A549 (cell line): ENCODE data around the gene CHFR. TPM values are rescaled to one million over a fixed set of nuclear protein-coding genes. Genes with fewer than 3 reads are reported as not detected.

Experiments used
- ATAC-seq, 2 experiments: fragments of 200-7000 bp in 1 of 2; fragments of >200 bp in 1 of 2; cut with Nextera tagmentation in 1 of 2; cut with Tn5 transposase in 1 of 2; 3 replicates each; pipeline versions ENCODE4 v1.8.0 to v1.9.1; 2018 to 2020; ENCODE audit warnings: mild to moderate bottlenecking in 1 of 2, moderate library complexity in 1 of 2
- CTCF ChIA-PET: fragments of 300-600 bp; sonication (Branson Sonifier 250); formaldehyde crosslinking; extraction: SDS; loops from one replicate; lab custom pipeline; 2021; ENCODE audit warnings: antibody characterized with exemption, inconsistent platforms; lab: Yijun Ruan, JAX
- POLR2A ChIA-PET: fragments of 350-600 bp; formaldehyde crosslinking; extraction: SDS; loops from one replicate; lab custom pipeline; 2021; ENCODE audit warnings: antibody characterized with exemption, inconsistent platforms; lab: Yijun Ruan, JAX
- DNase-seq, 2 experiments: peaks; one replicate each; pipeline versions ENCODE4 v3.0.0 to v3.0.0-alpha.2; 2011 to 2016; ENCODE audit warnings: low read depth in 1 of 2, low spot score in 1 of 2
- FAIRE-seq: peaks from 2 replicates; lab custom pipeline; 2011; peaks lifted over from hg19 to GRCh38; lab: Jason Lieb, UNC
- H3K27ac ChIP-seq, 2 experiments: fragments of >200 bp; sonication (Bioruptor Twin); formaldehyde crosslinking; 3 replicates each; pipeline ENCODE4 v1.5.1; 2016 to 2017
- H3K4me1 ChIP-seq: fragments of >200 bp; sonication (Bioruptor Twin); formaldehyde crosslinking; 3 replicates; pipeline ENCODE4 v1.6.1; 2016
- H3K4me2 ChIP-seq: fragments of >200 bp; sonication (Bioruptor Twin); formaldehyde crosslinking; 3 replicates; pipeline ENCODE4 v1.6.1; 2016
- H3K4me3 ChIP-seq: fragments of >200 bp; sonication (Bioruptor Twin); formaldehyde crosslinking; 3 replicates; pipeline ENCODE4 v1.5.1; 2016
- H3K9me3 ChIP-seq: fragments of >200 bp; sonication (Bioruptor Twin); formaldehyde crosslinking; 3 replicates; pipeline ENCODE4 v1.6.1; 2016
- CBX2 ChIP-seq: fragments of 200-600 bp; sonication (generic); IDR thresholded peaks from 2 replicates; pipeline ENCODE4 v1.6.1; 2016; ENCODE audit warnings: low read depth, mild to moderate bottlenecking, borderline replicate concordance
- CEBPB ChIP-seq, 2 experiments: fragments of >200 bp in 1 of 2; sonication (Bioruptor Twin) in 1 of 2; formaldehyde crosslinking in 1 of 2; IDR thresholded peaks; 2 replicates each; pipeline ENCODE4 v1.6.1; 2012 to 2016
- GATA3 ChIP-seq: IDR thresholded peaks from 2 replicates; pipeline ENCODE4 v1.6.1; 2012; ENCODE audit warnings: borderline replicate concordance
- HOXA7 ChIP-seq: fragments of 250-450 bp; sonication (Bioruptor Pico); IDR thresholded peaks from 2 replicates; pipeline ENCODE4 v1.5.0; 2020; ENCODE audit warnings: mild to moderate bottlenecking, moderate library complexity
- HOXB13 ChIP-seq: fragments of 250-450 bp; sonication (Bioruptor Pico); IDR thresholded peaks from 2 replicates; pipeline ENCODE4 v1.5.0; 2020; ENCODE audit warnings: low read depth, mild to moderate bottlenecking, moderate library complexity
- HOXB5 ChIP-seq: fragments of 250-450 bp; sonication (Bioruptor Pico); IDR thresholded peaks from 2 replicates; pipeline ENCODE4 v1.5.0; 2020; ENCODE audit warnings: mild to moderate bottlenecking, moderate library complexity
- JUN ChIP-seq, 2 experiments: fragments of >200 bp; sonication (Bioruptor Twin); formaldehyde crosslinking; IDR thresholded peaks; 2 replicates in 1 of 2; 3 replicates in 1 of 2; pipeline ENCODE4 v1.6.1; 2016 to 2017
- JUNB ChIP-seq: fragments of >200 bp; sonication (Bioruptor Twin); formaldehyde crosslinking; IDR thresholded peaks from 2 replicates; pipeline ENCODE4 v1.6.1; 2016
- MAZ ChIP-seq: fragments of 150-350 bp; IDR thresholded peaks from 2 replicates; pipeline ENCODE4 v1.6.1; 2014; ENCODE audit warnings: antibody characterized with exemption, low read depth, low read length, borderline replicate concordance
- NPAS2 ChIP-seq: fragments of 250-450 bp; sonication (Bioruptor Pico); IDR thresholded peaks from 2 replicates; pipeline ENCODE4 v1.8.0; 2022; ENCODE audit warnings: mild to moderate bottlenecking, moderate library complexity, borderline replicate concordance
- PHF8 ChIP-seq: fragments of 200-600 bp; sonication (generic); IDR thresholded peaks from 2 replicates; pipeline ENCODE4 v1.6.1; 2016; ENCODE audit warnings: low read depth, mild to moderate bottlenecking, antibody characterized with exemption, moderate library complexity, borderline replicate concordance
- POLR2A ChIP-seq: IDR thresholded peaks from 2 replicates; pipeline ENCODE4 v1.6.1; 2012; ENCODE audit warnings: mild to moderate bottlenecking, low read length
- RAD21 ChIP-seq, 2 experiments: fragments of >200 bp in 1 of 2; sonication (Bioruptor Twin) in 1 of 2; formaldehyde crosslinking in 1 of 2; IDR thresholded peaks in 1 of 2; conservative IDR thresholded peaks in 1 of 2; 2 replicates in 1 of 2; 3 replicates in 1 of 2; pipeline ENCODE4 v1.6.1; 2012 to 2018; ENCODE audit warnings: inconsistent platforms in 1 of 2
- SREBF2 ChIP-seq: fragments of 450-650 bp; IDR thresholded peaks from 2 replicates; pipeline ENCODE4 v1.6.1; 2014; ENCODE audit warnings: mild to moderate bottlenecking, moderate library complexity
- TP53 ChIP-seq: fragments of 250-450 bp; sonication (Bioruptor Pico); IDR thresholded peaks from 2 replicates; pipeline ENCODE4 v1.5.0; 2021; ENCODE audit warnings: mild to moderate bottlenecking, moderate library complexity
- ZFP36 ChIP-seq: fragments of 450-650 bp; IDR thresholded peaks from 2 replicates; pipeline ENCODE4 v1.6.1; 2014; ENCODE audit warnings: borderline replicate concordance; ENCODE audit not compliant: partially characterized antibody
- ZNF302 ChIP-seq: fragments of 250-450 bp; sonication (Bioruptor Pico); IDR thresholded peaks from 2 replicates; pipeline ENCODE4 v1.9.0; 2021; ENCODE audit warnings: inconsistent platforms, mild to moderate bottlenecking, moderate library complexity
- WGBS: methylation state at CpG from one replicate; pipeline ENCODE4 v1.1.6; 2017; ENCODE audit errors: missing lambda C conversion rate; 5-methylcytosine and 5-hydroxymethylcytosine counted together
- polyA plus RNA-seq, 4 experiments: library from polyadenylated mRNA; depleted of rRNA in 3 of 4; stranded (reverse); fragments of >200 nt; fragmentation: RNase III in 1 of 4; extraction: RNeasy Plus Mini Kit Qiagen cat#74134 plus additional on column Dnase treatment in 1 of 4; gene quantifications; 2 replicates in 3 of 4; 3 replicates in 1 of 4; pipeline ENCODE4 v1.2.3, GENCODE V29; 2011 to 2017
- TF ChIP-seq, protein P1 (sequence below): fragments of 200-600 bp; sonication (generic); IDR thresholded peaks from 2 replicates; pipeline ENCODE4 v1.6.1; 2016; ENCODE audit warnings: antibody characterized with exemption, mild to moderate bottlenecking, moderate library complexity
- TF ChIP-seq, protein P2 (sequence below): fragments of >200 bp; sonication (Bioruptor Twin); formaldehyde crosslinking; IDR thresholded peaks from 3 replicates; pipeline ENCODE4 v1.5.1; 2016

The CHFR gene
- polyA plus RNA-seq, 2 of the 4 experiments (the other 2 are of a cell fraction) = 20.9 to 38.8 TPM

DNA sequence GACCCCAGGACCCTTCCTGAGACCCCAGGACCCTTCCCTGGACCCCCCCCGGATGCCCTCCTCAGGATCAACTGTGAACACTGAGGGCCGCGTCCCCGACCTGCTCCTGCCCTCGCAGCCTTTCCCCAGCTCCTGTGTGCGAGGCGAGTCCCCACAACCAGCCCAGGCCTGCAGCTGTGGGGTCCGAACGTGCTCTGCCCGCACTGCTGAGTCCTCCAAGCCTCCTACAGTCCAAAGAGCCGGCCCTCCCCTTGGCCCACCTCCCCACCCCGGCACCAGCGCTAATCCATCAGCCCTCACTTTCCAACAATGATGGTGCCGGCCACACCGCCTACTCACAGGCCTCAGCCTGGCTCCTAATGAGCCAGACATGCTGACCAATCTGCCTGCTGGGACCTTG, 99.5 kb downstream of the CHFR start:
- 87% methylated on average over 15 of the region's 15 CpGs for WGBS
- ATAC-seq (no peak; a peak in 2 of 6 replicates), FAIRE-seq (no peak), DNase-seq (no peak)
- Histone ChIP-seq H3K9me3 (no peaks in the 10 kb centered on the region), H3K4me1 (no peaks in the 10 kb centered on the region), H3K27ac (no peak overlapping the region), H3K4me2 (no peak overlapping the region), H3K4me3 (no peak overlapping the region)
- POLR2A ChIA-PET = no interaction called here
- CTCF ChIA-PET = interaction anchor here (1.6 kb wide), 1 partner anchor 10 kb away, joined by 3 read pairs; no protein-coding TSS in a partner anchor
- TF ChIP-seq HOXB5 (CRISPR knock-in tag) (no peak), NPAS2 (CRISPR knock-in tag) (no peak), SREBF2 (no peak), CEBPB (IDR thresholded peaks at IDR 0.05) (no peak), TP53 (CRISPR knock-in tag) (no peak), CBX2 (no peak), MAZ (no peak)
- TF ChIP-seq, protein P1, sequence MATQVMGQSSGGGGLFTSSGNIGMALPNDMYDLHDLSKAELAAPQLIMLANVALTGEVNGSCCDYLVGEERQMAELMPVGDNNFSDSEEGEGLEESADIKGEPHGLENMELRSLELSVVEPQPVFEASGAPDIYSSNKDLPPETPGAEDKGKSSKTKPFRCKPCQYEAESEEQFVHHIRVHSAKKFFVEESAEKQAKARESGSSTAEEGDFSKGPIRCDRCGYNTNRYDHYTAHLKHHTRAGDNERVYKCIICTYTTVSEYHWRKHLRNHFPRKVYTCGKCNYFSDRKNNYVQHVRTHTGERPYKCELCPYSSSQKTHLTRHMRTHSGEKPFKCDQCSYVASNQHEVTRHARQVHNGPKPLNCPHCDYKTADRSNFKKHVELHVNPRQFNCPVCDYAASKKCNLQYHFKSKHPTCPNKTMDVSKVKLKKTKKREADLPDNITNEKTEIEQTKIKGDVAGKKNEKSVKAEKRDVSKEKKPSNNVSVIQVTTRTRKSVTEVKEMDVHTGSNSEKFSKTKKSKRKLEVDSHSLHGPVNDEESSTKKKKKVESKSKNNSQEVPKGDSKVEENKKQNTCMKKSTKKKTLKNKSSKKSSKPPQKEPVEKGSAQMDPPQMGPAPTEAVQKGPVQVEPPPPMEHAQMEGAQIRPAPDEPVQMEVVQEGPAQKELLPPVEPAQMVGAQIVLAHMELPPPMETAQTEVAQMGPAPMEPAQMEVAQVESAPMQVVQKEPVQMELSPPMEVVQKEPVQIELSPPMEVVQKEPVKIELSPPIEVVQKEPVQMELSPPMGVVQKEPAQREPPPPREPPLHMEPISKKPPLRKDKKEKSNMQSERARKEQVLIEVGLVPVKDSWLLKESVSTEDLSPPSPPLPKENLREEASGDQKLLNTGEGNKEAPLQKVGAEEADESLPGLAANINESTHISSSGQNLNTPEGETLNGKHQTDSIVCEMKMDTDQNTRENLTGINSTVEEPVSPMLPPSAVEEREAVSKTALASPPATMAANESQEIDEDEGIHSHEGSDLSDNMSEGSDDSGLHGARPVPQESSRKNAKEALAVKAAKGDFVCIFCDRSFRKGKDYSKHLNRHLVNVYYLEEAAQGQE = no peak

DNA sequence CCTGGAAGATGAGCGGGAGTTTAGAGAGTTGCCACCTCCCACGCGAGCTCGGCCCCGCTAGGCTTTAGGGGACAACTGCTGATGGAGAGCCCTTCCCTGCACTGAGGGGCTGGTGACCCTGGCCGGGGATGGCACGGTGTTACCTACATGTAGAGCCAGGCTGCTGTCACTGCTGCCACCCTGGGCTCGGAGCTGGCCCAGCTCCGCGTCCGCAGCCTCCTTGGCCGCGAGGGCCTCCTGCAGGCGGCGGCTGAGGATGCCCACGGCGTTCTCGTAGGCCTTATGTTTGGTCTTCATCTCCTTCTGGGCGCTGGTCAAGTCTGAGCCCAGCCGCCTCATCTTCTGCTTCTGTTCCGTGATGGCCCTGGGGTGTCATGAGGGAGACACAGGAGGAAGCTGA, 101.2 kb downstream of the CHFR start:
- TF ChIP-seq HOXB13 (CRISPR knock-in tag) (no peak), JUNB (no peak), JUN (IDR thresholded peaks at IDR 0.05) (no peak), PHF8 (no peak), RAD21 (conservative IDR thresholded peaks at IDR 0.05 in 1 of 2, IDR thresholded peaks at IDR 0.05 in 1 of 2) (no peak)
- TF ChIP-seq, protein P2, sequence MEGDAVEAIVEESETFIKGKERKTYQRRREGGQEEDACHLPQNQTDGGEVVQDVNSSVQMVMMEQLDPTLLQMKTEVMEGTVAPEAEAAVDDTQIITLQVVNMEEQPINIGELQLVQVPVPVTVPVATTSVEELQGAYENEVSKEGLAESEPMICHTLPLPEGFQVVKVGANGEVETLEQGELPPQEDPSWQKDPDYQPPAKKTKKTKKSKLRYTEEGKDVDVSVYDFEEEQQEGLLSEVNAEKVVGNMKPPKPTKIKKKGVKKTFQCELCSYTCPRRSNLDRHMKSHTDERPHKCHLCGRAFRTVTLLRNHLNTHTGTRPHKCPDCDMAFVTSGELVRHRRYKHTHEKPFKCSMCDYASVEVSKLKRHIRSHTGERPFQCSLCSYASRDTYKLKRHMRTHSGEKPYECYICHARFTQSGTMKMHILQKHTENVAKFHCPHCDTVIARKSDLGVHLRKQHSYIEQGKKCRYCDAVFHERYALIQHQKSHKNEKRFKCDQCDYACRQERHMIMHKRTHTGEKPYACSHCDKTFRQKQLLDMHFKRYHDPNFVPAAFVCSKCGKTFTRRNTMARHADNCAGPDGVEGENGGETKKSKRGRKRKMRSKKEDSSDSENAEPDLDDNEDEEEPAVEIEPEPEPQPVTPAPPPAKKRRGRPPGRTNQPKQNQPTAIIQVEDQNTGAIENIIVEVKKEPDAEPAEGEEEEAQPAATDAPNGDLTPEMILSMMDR = no peak
- ATAC-seq = peak in 1 of 2 experiments; percentile 9; a peak in 1 of 6 replicates
- 94% methylated on average over 18 of the region's 21 CpGs for WGBS
- Histone ChIP-seq H3K4me3 (no peak overlapping the region), H3K9me3 (no peaks in the 10 kb centered on the region), H3K4me1 (no peaks in the 10 kb centered on the region), H3K4me2 (no peak overlapping the region), H3K27ac (no peak overlapping the region)
- no peak for FAIRE-seq
- DNase-seq = no peak
- ChIA-PET POLR2A (no interaction called here), CTCF (no interaction called here)

DNA sequence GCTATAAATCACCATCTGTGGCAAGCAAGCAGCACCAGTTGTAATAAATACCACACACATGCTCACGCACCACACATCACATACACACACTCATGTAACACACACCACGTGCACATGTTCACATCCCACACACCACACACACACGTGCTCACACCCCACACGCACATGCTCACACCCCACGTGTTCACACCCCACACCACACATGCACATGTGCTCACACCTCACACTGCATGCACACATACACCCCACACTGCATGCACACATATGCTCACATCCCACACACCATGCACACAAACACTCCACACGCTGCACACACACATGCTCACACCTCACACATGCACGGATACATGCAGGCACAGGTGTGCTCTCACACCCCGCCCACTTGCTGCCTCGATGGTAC, 102.8 kb downstream of the CHFR start:
- FAIRE-seq (no peak), DNase-seq (no peak), ATAC-seq (no peak)
- H3K4me1 ChIP-seq = no peaks in the 10 kb centered on the region
- 80% methylated on average over 9 of the region's 9 CpGs for WGBS
- POLR2A ChIA-PET = no interaction called here
- CTCF ChIA-PET = no interaction called here
- H3K9me3 ChIP-seq = no peaks in the 10 kb centered on the region
- H3K4me3 ChIP-seq = no peak overlapping the region
- H3K4me2 ChIP-seq = no peak overlapping the region
- TF ChIP-seq POLR2A = no peak
- no peak for TF ChIP-seq GATA3
- TF ChIP-seq TP53 (CRISPR knock-in tag) = no peak
- no peak for TF ChIP-seq ZNF302 (CRISPR knock-in tag)
- no peak for TF ChIP-seq HOXA7
- TF ChIP-seq PHF8 = no peak
- no peak for TF ChIP-seq ZFP36
- H3K27ac ChIP-seq = no peak overlapping the region
